ENCODE measurements around the gene ART4.

The ART4 gene

GRCh38 chr12:14854586-14855183 is 11.4 kb upstream of the ART4 start:
- no peak for DNase-seq (ENCODE audit: low read depth)
- in situ Hi-C loops (cut with HindIII; ENCODE audit: low sequenced_read_pairs): no loop called here
- no peak overlapping the region for H3K4me3 ChIP-seq (ENCODE audit: low read depth, low read length)
- TF ChIP-seq CTCF (IDR thresholded peaks at IDR 0.05; ENCODE audit: low read depth, low read length, missing control alignments): no peak

GRCh38 chr12:14853961-14854360 is 10.6 kb upstream of the ART4 start:
- TF ChIP-seq CTCF (IDR thresholded peaks at IDR 0.05; ENCODE audit: low read depth, low read length, missing control alignments): no peak
- DNase-seq (ENCODE audit: low read depth): no peak
- no peak overlapping the region for H3K4me3 ChIP-seq (ENCODE audit: low read depth, low read length)
- in situ Hi-C loops (cut with HindIII; ENCODE audit: low sequenced_read_pairs): no loop called here

GRCh38 chr12:14852880-14853279 is 9.6 kb upstream of the ART4 start:
- DNase-seq (ENCODE audit: low read depth): no peak
- no peak overlapping the region for H3K4me3 ChIP-seq (ENCODE audit: low read depth, low read length)
- in situ Hi-C loops (cut with HindIII; ENCODE audit: low sequenced_read_pairs): no loop called here
- no peak for TF ChIP-seq CTCF (IDR thresholded peaks at IDR 0.05; ENCODE audit: low read depth, low read length, missing control alignments)

GRCh38 chr12:14850929-14851663 is 7.8 kb upstream of the ART4 start:
- no peak overlapping the region for H3K4me3 ChIP-seq (ENCODE audit: low read depth, low read length)
- in situ Hi-C loops (cut with HindIII; ENCODE audit: low sequenced_read_pairs): no loop called here
- no peak for TF ChIP-seq CTCF (IDR thresholded peaks at IDR 0.05; ENCODE audit: low read depth, low read length, missing control alignments)
- DNase-seq (ENCODE audit: low read depth): no peak

GRCh38 chr12:14849661-14850060 is 6.3 kb upstream of the ART4 start:
- in situ Hi-C loops (cut with HindIII; ENCODE audit: low sequenced_read_pairs): no loop called here
- TF ChIP-seq CTCF (IDR thresholded peaks at IDR 0.05; ENCODE audit: low read depth, low read length, missing control alignments): no peak
- peak; percentile 46 for DNase-seq (ENCODE audit: low read depth)
- H3K4me3 ChIP-seq (ENCODE audit: low read depth, low read length): no peak overlapping the region

- TF ChIP-seq CTCF (IDR thresholded peaks at IDR 0.05; ENCODE audit: low read depth, low read length, missing control alignments): no peak
- in situ Hi-C loops (cut with HindIII; ENCODE audit: low sequenced_read_pairs): no loop called here
- DNase-seq (ENCODE audit: low read depth): peak; percentile 48
- H3K4me3 ChIP-seq (ENCODE audit: low read depth, low read length): no peak overlapping the region
These were observed 3.7 kb upstream of the ART4 start for GRCh38 chr12:14846876-14847580.
